ENCODE measurements around the gene RIOK2. TPM values are rescaled to one million over a fixed set of nuclear protein-coding genes. Genes with fewer than 3 reads are reported as not detected.
"Not testable (repeated sequence)": the region's sequence is repeated elsewhere in the genome, so short reads cannot be mapped to it uniquely, and the experiment has no call there.

The RIOK2 gene
- polyA plus RNA-seq, 3 donors = 35.3 to 44.9 (median 42.7) TPM

GRCh38 chr5:97140250-97140649, 42.8 kb downstream of the RIOK2 start:
- not testable (repeated sequence) for DNase-seq (ENCODE audit: extremely low read depth in 1 of 11, low read depth in 9 of 11, low spot score in 4 of 11)

DNA sequence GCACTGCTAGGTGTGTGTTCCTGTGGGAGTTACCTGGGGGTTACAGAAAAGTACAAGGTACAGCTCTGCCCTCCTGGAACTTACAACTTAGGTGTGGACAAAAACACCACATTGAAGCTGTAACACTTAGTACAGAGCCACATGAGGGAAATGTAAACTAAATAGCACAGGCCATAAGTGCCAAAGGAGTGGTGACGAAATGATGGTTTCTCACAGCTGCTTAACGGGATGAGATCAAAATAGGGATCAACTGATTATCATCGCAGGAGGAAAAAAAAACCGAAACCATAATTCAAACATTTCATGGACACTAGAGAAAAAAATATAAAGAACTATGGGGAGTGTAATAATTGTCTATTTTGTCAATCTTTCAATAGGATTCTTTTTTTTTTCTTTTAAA, 46.6 kb downstream of the RIOK2 start:
- DNase-seq (ENCODE audit: extremely low read depth in 1 of 11, low read depth in 9 of 11, low spot score in 4 of 11) = no peak

DNA sequence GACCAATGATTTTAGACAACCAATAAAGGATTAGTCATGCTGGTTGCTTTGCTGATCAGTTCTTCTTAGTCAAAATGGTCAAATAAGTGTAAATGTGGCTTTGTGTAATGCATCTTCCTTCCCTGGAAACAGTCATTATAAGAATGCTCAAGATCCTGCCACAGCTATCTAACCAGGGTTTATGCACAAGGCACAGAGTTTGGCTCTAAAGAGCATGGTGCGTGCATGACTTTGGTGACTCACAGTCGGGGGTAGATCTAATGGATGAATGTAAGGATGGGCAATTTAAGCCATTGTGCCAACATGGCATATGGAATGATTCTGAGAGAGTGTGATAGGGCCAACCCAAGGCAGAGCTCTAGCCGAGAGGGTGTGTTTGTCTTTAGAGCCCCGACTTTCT, 47.2 kb downstream of the RIOK2 start:
- DNase-seq (ENCODE audit: extremely low read depth in 1 of 11, low read depth in 9 of 11, low spot score in 4 of 11) = no peak

DNA sequence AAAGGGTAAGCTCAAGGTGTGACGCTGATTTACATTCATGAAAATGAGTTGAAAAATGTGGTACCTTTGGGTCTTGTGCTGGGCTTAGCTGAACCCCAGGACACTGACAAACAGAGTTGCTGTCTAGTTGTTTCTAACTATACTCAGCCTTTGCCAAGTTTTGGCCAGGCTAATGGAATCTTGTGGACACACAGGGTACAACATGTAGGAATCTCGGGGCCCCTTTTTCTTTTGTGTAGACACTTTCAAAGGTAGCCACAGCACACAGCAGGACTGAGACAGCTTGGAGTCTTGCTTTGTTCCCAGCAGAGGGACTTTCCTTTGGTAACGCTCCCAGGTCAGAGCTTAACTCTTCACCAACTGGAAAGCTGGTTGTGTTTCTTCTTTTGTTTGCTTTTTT, 48.4 kb downstream of the RIOK2 start:
- DNase-seq (ENCODE audit: extremely low read depth in 1 of 11, low read depth in 9 of 11, low spot score in 4 of 11) = no peak

- DNase-seq (ENCODE audit: extremely low read depth in 1 of 11, low read depth in 9 of 11, low spot score in 4 of 11) = no peak
Observed at GRCh38 chr5:97133101-97133500, 49.9 kb downstream of the RIOK2 start.

GRCh38 chr5:97131921-97132320, 51.1 kb downstream of the RIOK2 start:
- DNase-seq (ENCODE audit: extremely low read depth in 1 of 11, low read depth in 9 of 11, low spot score in 4 of 11) = peak in 1 of 11 donors; percentile 18

- no peak for DNase-seq (ENCODE audit: extremely low read depth in 1 of 11, low read depth in 9 of 11, low spot score in 4 of 11)
Observed at GRCh38 chr5:97131139-97131710, 51.8 kb downstream of the RIOK2 start.

DNA sequence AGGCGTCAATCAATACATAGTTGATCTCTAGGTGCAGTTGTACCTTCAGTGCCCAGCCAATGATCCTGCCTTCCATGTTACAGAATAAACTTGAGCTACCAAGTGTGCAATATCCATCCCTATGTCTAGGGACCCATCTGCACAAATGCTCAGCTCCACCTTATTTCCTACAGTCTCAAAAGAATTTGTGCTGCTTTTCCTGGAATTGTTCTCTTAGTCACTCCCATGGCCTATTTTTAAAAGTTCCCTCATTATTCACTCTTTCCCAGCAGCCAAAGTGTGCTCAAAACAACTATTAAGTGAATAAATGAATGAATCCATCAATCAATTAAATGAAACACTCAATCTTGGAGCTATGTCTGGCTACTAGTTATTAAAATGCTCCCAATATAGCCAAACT, 55.3 kb downstream of the RIOK2 start:
- DNase-seq (ENCODE audit: extremely low read depth in 1 of 11, low read depth in 9 of 11, low spot score in 4 of 11) = no peak

DNA sequence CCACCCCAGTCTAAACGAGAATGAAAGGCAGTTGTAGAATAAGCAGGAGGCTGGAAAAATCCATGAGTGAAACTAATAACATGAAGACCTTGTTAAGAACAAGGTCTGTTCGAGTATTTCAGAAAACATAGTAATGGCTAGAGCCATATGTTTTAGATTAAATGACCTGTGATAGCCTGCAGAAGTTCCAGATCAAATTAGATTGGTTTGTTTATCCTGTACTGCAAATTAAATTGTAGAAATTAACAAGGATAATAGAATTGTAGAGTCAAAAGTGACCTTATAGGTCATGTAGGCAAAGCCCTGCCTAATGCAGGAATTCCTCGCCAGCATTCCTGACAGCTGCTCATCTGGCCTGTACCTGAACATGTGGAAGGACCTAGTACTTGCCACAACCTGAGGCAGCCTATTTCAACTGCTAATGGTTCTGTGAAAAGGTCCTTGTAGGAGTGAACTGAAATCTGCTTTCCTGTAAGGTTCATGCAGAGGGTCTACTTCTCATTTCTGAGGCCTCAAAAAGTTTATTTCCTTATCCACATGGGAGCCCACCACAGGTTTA, 57.8 kb downstream of the RIOK2 start:
- DNase-seq (ENCODE audit: extremely low read depth in 1 of 11, low read depth in 9 of 11, low spot score in 4 of 11) = no peak

GRCh38 chr5:97124335-97124734, 58.7 kb downstream of the RIOK2 start:
- no peak for DNase-seq (ENCODE audit: extremely low read depth in 1 of 11, low read depth in 9 of 11, low spot score in 4 of 11)

GRCh38 chr5:97121848-97122247, 61.2 kb downstream of the RIOK2 start:
- DNase-seq (ENCODE audit: extremely low read depth in 1 of 11, low read depth in 9 of 11, low spot score in 4 of 11) = no peak

DNA sequence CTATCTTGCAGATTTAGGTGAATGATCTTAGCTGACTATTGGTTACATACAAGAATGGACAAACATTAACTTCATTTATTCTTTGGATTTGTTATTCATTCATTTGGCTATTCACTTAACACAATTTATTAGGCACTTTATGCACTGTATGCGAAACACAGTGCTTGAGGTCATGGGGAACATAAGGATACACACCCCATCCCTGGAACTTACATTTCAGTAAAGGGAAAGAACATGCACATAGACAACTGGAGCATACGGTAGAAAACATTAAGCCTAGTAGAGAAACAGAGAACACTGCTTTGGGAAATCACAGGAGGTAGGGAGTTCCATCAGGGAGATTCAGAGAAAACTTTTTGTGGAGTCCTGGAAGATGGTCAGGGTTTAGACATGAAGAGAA, 62.9 kb downstream of the RIOK2 start:
- DNase-seq (ENCODE audit: extremely low read depth in 1 of 11, low read depth in 9 of 11, low spot score in 4 of 11) = no peak

- DNase-seq (ENCODE audit: extremely low read depth in 1 of 11, low read depth in 9 of 11, low spot score in 4 of 11) = no peak
Observed at GRCh38 chr5:97119007-97119390, 64.0 kb downstream of the RIOK2 start.

DNA sequence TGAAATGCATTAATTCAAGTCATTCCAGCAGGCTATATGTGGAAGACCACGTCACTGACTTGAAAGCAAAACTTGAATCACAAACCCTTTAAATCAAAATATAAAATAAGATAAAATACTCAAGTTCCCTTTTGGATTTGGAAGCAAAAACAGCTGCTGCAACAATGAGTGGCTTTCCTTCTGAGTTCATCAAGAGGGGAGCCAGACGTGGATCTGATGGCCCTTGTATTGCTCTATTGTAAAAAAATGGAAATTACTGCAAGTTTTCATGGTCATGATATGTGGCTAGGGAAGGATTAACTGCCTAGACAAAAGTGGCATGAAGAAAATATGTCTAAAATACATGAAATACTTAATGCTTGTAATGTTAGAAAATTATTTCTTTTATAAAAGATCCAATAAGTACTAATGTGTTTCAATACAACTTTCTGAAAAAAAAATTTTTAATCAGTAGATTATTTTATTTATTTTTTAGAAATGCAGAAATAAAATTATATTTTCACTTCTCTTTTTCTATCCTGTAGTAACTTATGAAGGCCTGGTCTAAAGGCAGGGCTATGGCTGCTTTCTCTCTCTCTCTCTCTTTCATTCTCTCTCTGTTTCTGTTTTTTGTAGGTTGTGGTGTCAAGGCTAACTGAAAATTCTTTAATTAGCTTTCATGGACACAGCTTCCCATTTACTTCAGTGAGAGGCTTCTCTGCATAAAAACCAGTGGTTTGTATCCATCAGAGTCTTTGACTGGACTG, 64.6 kb downstream of the RIOK2 start:
- no peak for DNase-seq (ENCODE audit: extremely low read depth in 1 of 11, low read depth in 9 of 11, low spot score in 4 of 11)

GRCh38 chr5:97115932-97116331, 67.1 kb downstream of the RIOK2 start:
- DNase-seq (ENCODE audit: extremely low read depth in 1 of 11, low read depth in 9 of 11, low spot score in 4 of 11) = no peak

- peak in 1 of 11 donors; percentile 9 for DNase-seq (ENCODE audit: extremely low read depth in 1 of 11, low read depth in 9 of 11, low spot score in 4 of 11)
Observed at GRCh38 chr5:97112230-97112629, 70.8 kb downstream of the RIOK2 start.

GRCh38 chr5:97111616-97112015, 71.4 kb downstream of the RIOK2 start:
- DNase-seq (ENCODE audit: extremely low read depth in 1 of 11, low read depth in 9 of 11, low spot score in 4 of 11) = no peak

DNA sequence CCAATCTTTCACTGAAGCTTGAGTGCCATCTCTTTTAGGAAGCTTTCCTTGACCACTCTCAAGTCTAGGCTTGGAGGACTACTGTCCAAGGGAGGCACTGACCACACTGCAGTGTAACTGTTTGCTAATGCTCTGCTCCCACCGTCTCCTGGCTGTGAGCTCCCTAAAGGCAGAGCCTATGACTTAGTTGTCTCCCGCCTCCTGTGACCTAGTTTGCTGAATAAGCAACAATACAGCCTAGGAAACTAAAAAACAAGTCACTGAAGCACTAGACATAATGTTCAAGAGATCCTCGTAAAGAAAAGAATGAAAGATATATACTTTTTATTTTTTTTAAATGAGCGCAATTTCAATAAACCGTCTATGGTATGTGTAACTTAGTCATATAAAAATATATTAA, 72.0 kb downstream of the RIOK2 start:
- no peak for DNase-seq (ENCODE audit: extremely low read depth in 1 of 11, low read depth in 9 of 11, low spot score in 4 of 11)
